Liver (tissue), 9 donors: ENCODE data around the gene MANBA. TPM values are rescaled to one million over a fixed set of nuclear protein-coding genes. Genes with fewer than 3 reads are reported as not detected.

Experiments used
- DNase-seq: peaks from one replicate; pipeline ENCODE4 v3.0.0-alpha.2; 2017; ENCODE audit warnings: low spot score
- H3K27ac ChIP-seq, 2 donors: one replicate each; pipeline ENCODE4 v1.7.0; 2013; ENCODE audit warnings: inconsistent platforms in 2 of 2, low read length in 2 of 2, control low read depth in 1 of 2, low read depth in 1 of 2, mild to moderate bottlenecking in 1 of 2
- H3K27me3 ChIP-seq, 4 donors: one replicate each; pipeline versions ENCODE4 v1.6.1 to v1.7.0; 2013; ENCODE audit warnings: low read length in 3 of 4, inconsistent platforms in 1 of 4, mild to moderate bottlenecking in 1 of 4, moderate library complexity in 1 of 4; ENCODE audit not compliant: control insufficient read depth in 4 of 4, insufficient read depth in 4 of 4
- H3K36me3 ChIP-seq, 4 donors: one replicate each; pipeline versions ENCODE4 v1.6.1 to v1.7.0; 2013; ENCODE audit warnings: low read length in 3 of 4, mild to moderate bottlenecking in 3 of 4, low read depth in 1 of 4, moderate library complexity in 1 of 4; ENCODE audit not compliant: control insufficient read depth in 4 of 4, insufficient read depth in 3 of 4
- H3K4me1 ChIP-seq, 4 donors: one replicate each; pipeline versions ENCODE4 v1.6.1 to v1.7.0; 2013; ENCODE audit warnings: low read length in 3 of 4, mild to moderate bottlenecking in 3 of 4, moderate library complexity in 1 of 4; ENCODE audit not compliant: control insufficient read depth in 4 of 4, insufficient read depth in 4 of 4
- H3K4me3 ChIP-seq, 3 donors: one replicate each; pipeline versions ENCODE4 v1.6.1 to v1.7.0; 2013; ENCODE audit warnings: low read length in 3 of 3, control low read depth in 1 of 3, low read depth in 1 of 3, mild to moderate bottlenecking in 1 of 3
- H3K9ac ChIP-seq, 2 donors: one replicate each; pipeline ENCODE4 v1.7.0; 2013; ENCODE audit warnings: low read length in 2 of 2, mild to moderate bottlenecking in 2 of 2, moderate library complexity in 2 of 2, control low read depth in 1 of 2, low read depth in 1 of 2
- H3K9me3 ChIP-seq, 4 donors: one replicate each; pipeline versions ENCODE4 v1.6.1 to v1.7.0; 2013; ENCODE audit warnings: low read length in 3 of 4; ENCODE audit not compliant: control insufficient read depth in 4 of 4
- FOXA1 ChIP-seq: IDR thresholded peaks from 2 replicates; pipeline ENCODE4 v1.6.1; 2016; ENCODE audit warnings: antibody characterized with exemption
- FOXA2 ChIP-seq: IDR thresholded peaks from 2 replicates; pipeline ENCODE4 v1.6.1; 2016; ENCODE audit warnings: antibody characterized with exemption
- GABPA ChIP-seq, 2 donors: IDR thresholded peaks in 1 of 2; conservative IDR thresholded peaks in 1 of 2; 2 replicates each; pipeline ENCODE4 v1.6.1; 2016; ENCODE audit warnings: antibody characterized with exemption in 2 of 2, mild to moderate bottlenecking in 1 of 2, moderate library complexity in 1 of 2
- HNF4A ChIP-seq, 2 donors: conservative IDR thresholded peaks; 2 replicates each; pipeline ENCODE4 v1.6.1; 2016; ENCODE audit warnings: antibody characterized with exemption in 2 of 2, mild to moderate bottlenecking in 2 of 2
- HNF4G ChIP-seq: IDR thresholded peaks from 2 replicates; pipeline ENCODE4 v1.6.1; 2016; ENCODE audit warnings: antibody characterized with exemption
- JUND ChIP-seq, 2 donors: IDR thresholded peaks; 2 replicates each; pipeline ENCODE4 v1.6.1; 2016; ENCODE audit warnings: antibody characterized with exemption in 2 of 2
- MAX ChIP-seq: IDR thresholded peaks from 2 replicates; pipeline ENCODE4 v1.6.1; 2016; ENCODE audit warnings: antibody characterized with exemption
- NR2F2 ChIP-seq: IDR thresholded peaks from 2 replicates; pipeline ENCODE4 v1.6.1; 2016; ENCODE audit warnings: antibody characterized with exemption
- RAD21 ChIP-seq, 2 donors: IDR thresholded peaks; 2 replicates each; pipeline ENCODE4 v1.6.1; 2016; ENCODE audit warnings: antibody characterized with exemption in 2 of 2, mild to moderate bottlenecking in 2 of 2
- RXRA ChIP-seq, 2 donors: IDR thresholded peaks; 2 replicates each; pipeline ENCODE4 v1.6.1; 2017 to 2018; ENCODE audit warnings: antibody characterized with exemption in 2 of 2, mild to moderate bottlenecking in 1 of 2
- SP1 ChIP-seq: IDR thresholded peaks from 2 replicates; pipeline ENCODE4 v1.6.1; 2018; ENCODE audit warnings: antibody characterized with exemption, mild to moderate bottlenecking
- TAF1 ChIP-seq: conservative IDR thresholded peaks from 2 replicates; pipeline ENCODE4 v1.6.1; 2016; ENCODE audit warnings: antibody characterized with exemption, mild to moderate bottlenecking
- YY1 ChIP-seq: IDR thresholded peaks from 2 replicates; pipeline ENCODE4 v1.6.1; 2016; ENCODE audit warnings: antibody characterized with exemption, mild to moderate bottlenecking
- WGBS: extraction: QIAGEN DNeasy Blood & Tissue Kit; methylation state at CpG from one replicate; pipeline ENCODE4 v1.1.7; 2013; 5-methylcytosine and 5-hydroxymethylcytosine counted together
- polyA plus RNA-seq, 2 donors: library from polyadenylated mRNA; stranded (reverse) in 1 of 2; unstranded in 1 of 2; fragments of 200-250 nt in 1 of 2; fragments of >200 nt in 1 of 2; fragmentation: Nextera tagmentation in 1 of 2; extraction: Ambion mirVana in 1 of 2; gene quantifications; one replicate each; pipeline versions ENCODE4 v1.2.1 to v1.2.3, GENCODE V29; 2013 to 2015
- total RNA-seq, 2 donors: library from RNA; depleted of rRNA; stranded (reverse); fragments of >200 nt; gene quantifications; one replicate each; pipeline ENCODE4 v1.2.3, GENCODE V29; 2014
- TF ChIP-seq, protein P1 (sequence below): IDR thresholded peaks from 2 replicates; pipeline ENCODE4 v1.6.1; 2016; ENCODE audit warnings: antibody characterized with exemption
- TF ChIP-seq, protein P2 (sequence below): IDR thresholded peaks from 2 replicates; pipeline ENCODE4 v1.6.1; 2016; ENCODE audit warnings: antibody characterized with exemption, mild to moderate bottlenecking
- TF ChIP-seq, protein P3 (sequence below): IDR thresholded peaks from 2 replicates; pipeline ENCODE4 v1.6.1; 2016; ENCODE audit warnings: antibody characterized with exemption
- donor health status: healthy.
- donor health status: healthy.
- donor health status: healthy.
- donor health status: healthy.
- donor health status: healthy.

Gene MANBA
- total and polyA plus RNA-seq, 4 donors, result 7.1 to 24.2 (median 15.5) TPM

DNA sequence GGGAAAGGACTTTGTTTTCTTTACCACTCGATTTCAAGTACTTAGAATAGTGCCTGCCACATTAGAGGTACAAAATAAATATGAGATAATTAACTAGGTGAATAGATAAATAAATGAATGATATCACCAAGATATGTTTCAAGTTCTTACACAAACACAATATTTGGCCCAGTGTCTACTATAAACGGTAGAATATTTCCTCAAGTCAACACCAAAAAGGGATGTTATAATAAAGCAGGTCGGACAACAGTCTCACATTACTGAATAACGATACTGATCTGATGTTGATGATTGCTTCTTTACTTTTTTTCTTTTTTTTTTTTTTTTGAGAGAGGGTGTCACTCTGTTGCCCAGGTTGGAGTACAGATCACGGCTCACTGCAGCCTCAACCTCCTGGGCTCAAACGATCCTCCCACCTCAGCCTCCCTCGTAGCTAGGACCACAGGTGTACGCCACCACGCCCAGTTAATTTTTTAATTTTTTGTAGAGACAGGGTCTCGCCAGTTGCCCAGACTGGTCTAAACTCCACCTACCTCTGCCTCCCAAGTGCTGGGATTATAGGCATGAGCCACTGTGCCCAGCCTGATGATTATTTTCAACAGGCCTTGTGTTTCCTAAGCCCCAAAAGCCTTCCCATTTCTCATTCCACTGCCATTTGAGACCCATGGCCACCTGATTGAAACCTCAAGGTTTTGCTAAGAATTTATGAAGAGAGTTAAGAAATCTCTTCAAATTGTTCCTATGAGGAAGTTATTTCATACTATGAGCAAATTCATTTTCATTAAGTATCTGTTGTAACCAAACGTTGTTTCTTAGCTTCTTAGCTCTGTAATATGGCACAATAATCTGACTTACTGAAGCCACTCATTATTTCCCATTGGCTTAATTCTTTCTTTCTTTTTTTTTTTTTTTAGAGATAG lies 2.3 kb downstream of the MANBA start (continued):
- no peak for TF ChIP-seq SP1

GRCh38 chr4:102757681-102758080 lies 3.1 kb downstream of the MANBA start:
- Histone ChIP-seq H3K27me3 (no peaks in the 10 kb centered on the region), H3K27ac (peak overlapping the region in 1 of 2 donors; percentile 35), H3K4me3 (no peak overlapping the region), H3K4me1 (peaks cover 3 to 27% (median 10%) of the 10 kb centered on the region in 4 donors), H3K9ac (no peak overlapping the region), H3K36me3 (no peaks in the 10 kb centered on the region), H3K9me3 (no peaks in the 10 kb centered on the region)
- DNase-seq, result no peak
- 47% methylated on average over 1 of the region's 1 CpG for WGBS
- TF ChIP-seq RAD21 (IDR thresholded peaks at IDR 0.05) (peak; percentile 23 to 43), YY1 (peak; percentile 32), RXRA (IDR thresholded peaks at IDR 0.05) (peak; percentile 27 to 48), GABPA (IDR thresholded peaks at IDR 0.05 in 1 of 2, conservative IDR thresholded peaks at IDR 0.05 in 1 of 2) (no peak), FOXA2 (no peak), HNF4G (peak; percentile 63), FOXA1 (peak; percentile 19), MAX (peak; percentile 43), JUND (IDR thresholded peaks at IDR 0.05) (no peak), HNF4A (conservative IDR thresholded peaks at IDR 0.05) (peak; percentile 81 to 85), NR2F2 (no peak), TAF1 (no peak), SP1 (peak; percentile 64)
- TF ChIP-seq, protein P1, sequence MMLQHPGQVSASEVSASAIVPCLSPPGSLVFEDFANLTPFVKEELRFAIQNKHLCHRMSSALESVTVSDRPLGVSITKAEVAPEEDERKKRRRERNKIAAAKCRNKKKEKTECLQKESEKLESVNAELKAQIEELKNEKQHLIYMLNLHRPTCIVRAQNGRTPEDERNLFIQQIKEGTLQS, result no peak
- TF ChIP-seq, protein P2, sequence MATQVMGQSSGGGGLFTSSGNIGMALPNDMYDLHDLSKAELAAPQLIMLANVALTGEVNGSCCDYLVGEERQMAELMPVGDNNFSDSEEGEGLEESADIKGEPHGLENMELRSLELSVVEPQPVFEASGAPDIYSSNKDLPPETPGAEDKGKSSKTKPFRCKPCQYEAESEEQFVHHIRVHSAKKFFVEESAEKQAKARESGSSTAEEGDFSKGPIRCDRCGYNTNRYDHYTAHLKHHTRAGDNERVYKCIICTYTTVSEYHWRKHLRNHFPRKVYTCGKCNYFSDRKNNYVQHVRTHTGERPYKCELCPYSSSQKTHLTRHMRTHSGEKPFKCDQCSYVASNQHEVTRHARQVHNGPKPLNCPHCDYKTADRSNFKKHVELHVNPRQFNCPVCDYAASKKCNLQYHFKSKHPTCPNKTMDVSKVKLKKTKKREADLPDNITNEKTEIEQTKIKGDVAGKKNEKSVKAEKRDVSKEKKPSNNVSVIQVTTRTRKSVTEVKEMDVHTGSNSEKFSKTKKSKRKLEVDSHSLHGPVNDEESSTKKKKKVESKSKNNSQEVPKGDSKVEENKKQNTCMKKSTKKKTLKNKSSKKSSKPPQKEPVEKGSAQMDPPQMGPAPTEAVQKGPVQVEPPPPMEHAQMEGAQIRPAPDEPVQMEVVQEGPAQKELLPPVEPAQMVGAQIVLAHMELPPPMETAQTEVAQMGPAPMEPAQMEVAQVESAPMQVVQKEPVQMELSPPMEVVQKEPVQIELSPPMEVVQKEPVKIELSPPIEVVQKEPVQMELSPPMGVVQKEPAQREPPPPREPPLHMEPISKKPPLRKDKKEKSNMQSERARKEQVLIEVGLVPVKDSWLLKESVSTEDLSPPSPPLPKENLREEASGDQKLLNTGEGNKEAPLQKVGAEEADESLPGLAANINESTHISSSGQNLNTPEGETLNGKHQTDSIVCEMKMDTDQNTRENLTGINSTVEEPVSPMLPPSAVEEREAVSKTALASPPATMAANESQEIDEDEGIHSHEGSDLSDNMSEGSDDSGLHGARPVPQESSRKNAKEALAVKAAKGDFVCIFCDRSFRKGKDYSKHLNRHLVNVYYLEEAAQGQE, result no peak
- TF ChIP-seq, protein P3, sequence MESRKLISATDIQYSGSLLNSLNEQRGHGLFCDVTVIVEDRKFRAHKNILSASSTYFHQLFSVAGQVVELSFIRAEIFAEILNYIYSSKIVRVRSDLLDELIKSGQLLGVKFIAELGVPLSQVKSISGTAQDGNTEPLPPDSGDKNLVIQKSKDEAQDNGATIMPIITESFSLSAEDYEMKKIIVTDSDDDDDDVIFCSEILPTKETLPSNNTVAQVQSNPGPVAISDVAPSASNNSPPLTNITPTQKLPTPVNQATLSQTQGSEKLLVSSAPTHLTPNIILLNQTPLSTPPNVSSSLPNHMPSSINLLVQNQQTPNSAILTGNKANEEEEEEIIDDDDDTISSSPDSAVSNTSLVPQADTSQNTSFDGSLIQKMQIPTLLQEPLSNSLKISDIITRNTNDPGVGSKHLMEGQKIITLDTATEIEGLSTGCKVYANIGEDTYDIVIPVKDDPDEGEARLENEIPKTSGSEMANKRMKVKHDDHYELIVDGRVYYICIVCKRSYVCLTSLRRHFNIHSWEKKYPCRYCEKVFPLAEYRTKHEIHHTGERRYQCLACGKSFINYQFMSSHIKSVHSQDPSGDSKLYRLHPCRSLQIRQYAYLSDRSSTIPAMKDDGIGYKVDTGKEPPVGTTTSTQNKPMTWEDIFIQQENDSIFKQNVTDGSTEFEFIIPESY, result no peak
